CD4-positive, alpha-beta T cell (primary cell): ENCODE data around the gene HDAC4. TPM values are rescaled to one million over a fixed set of nuclear protein-coding genes. Genes with fewer than 3 reads are reported as not detected.

Experiments
- ATAC-seq: fragments of 200-7000 bp; cut with Tn5 transposase; one replicate; pipeline ENCODE4 v1.10.0; 2022; ENCODE audit warnings: mild to moderate bottlenecking; ENCODE audit not compliant: poor library complexity
- CTCF ChIA-PET: fragments of 350-600 bp; sonication (Branson Sonifier 250); formaldehyde crosslinking; loops from one replicate; lab custom pipeline; 2021; ENCODE audit warnings: antibody characterized with exemption, inconsistent platforms; lab: Charles Lee
- POLR2A ChIA-PET: fragments of 350-600 bp; sonication (Branson Sonifier 250); formaldehyde crosslinking; loops from one replicate; lab custom pipeline; 2021; ENCODE audit warnings: antibody characterized with exemption, inconsistent platforms; lab: Charles Lee
- DNase-seq, 14 experiments: peaks; one replicate each; pipeline ENCODE4 v3.0.0-alpha.2; 2013 to 2020; ENCODE audit warnings: mixed read lengths in 2 of 14
- H3K27ac ChIP-seq, 2 donors: one replicate each; pipeline versions ENCODE4 v1.5.1 to v1.7.0; 2013; ENCODE audit warnings: low read length in 2 of 2, low read depth in 1 of 2, mild to moderate bottlenecking in 1 of 2
- H3K27me3 ChIP-seq, 2 experiments: 1 replicate in 1 of 2; 2 replicates in 1 of 2; pipeline versions ENCODE4 v1.6.1 to v1.7.0; 2013; ENCODE audit warnings: low read length in 2 of 2, control low read depth in 1 of 2, mild to moderate bottlenecking in 1 of 2, moderate library complexity in 1 of 2; ENCODE audit not compliant: insufficient read depth in 2 of 2, control insufficient read depth in 1 of 2
- H3K36me3 ChIP-seq: one replicate; pipeline ENCODE4 v1.6.1; 2013; ENCODE audit warnings: low read length, control low read depth; ENCODE audit not compliant: insufficient read depth
- H3K4me1 ChIP-seq: one replicate; pipeline ENCODE4 v1.6.1; 2013; ENCODE audit warnings: low read length, control low read depth; ENCODE audit not compliant: insufficient read depth
- H3K4me3 ChIP-seq: one replicate; pipeline ENCODE4 v1.5.1; 2013; ENCODE audit warnings: mild to moderate bottlenecking, low read length, moderate library complexity
- H3K9me3 ChIP-seq, 2 experiments: 1 replicate in 1 of 2; 2 replicates in 1 of 2; pipeline versions ENCODE4 v1.6.1 to v1.7.0; 2013; ENCODE audit warnings: low read length in 2 of 2, mild to moderate bottlenecking in 2 of 2, control low read depth in 1 of 2, moderate library complexity in 1 of 2; ENCODE audit not compliant: control insufficient read depth in 1 of 2, insufficient read depth in 1 of 2
- H3K27ac Mint-ChIP-seq: one replicate; pipeline ENCODE4 v1.8.0; 2020; ENCODE audit warnings: mixed read lengths
- H3K27me3 Mint-ChIP-seq: one replicate; pipeline ENCODE4 v1.8.0; 2021; ENCODE audit warnings: mixed read lengths
- H3K36me3 Mint-ChIP-seq: one replicate; pipeline ENCODE4 v1.8.0; 2021; ENCODE audit warnings: low read depth, mixed read lengths
- H3K4me1 Mint-ChIP-seq: one replicate; pipeline ENCODE4 v1.8.0; 2021; ENCODE audit warnings: low read depth, mixed read lengths
- H3K4me3 Mint-ChIP-seq: one replicate; pipeline ENCODE4 v1.8.0; 2020; ENCODE audit warnings: mild to moderate bottlenecking, mixed read lengths
- H3K9me3 Mint-ChIP-seq: one replicate; pipeline ENCODE4 v1.8.0; 2020; ENCODE audit warnings: mixed read lengths
- intact Hi-C, 2 experiments: fragments of 100-400 bp; cut with DNase I in 1 of 2; cut with micrococcal nuclease in 1 of 2; formaldehyde crosslinking; loops; one replicate each; pipeline versions ENCODE4 v1.15.1 to v1.9.0; 2023 to 2025; cut with DNase I, micrococcal nuclease
- total RNA-seq, 174 experiments: library from RNA in 2 of 174; stranded (reverse) in 2 of 174; gene quantifications; one replicate each; pipeline ENCODE4 v1.2.3 and lab custom pipeline; 2021 to 2026
- TF ChIP-seq, protein P1 (sequence below): fragments of 200-600 bp; IDR thresholded peaks from one replicate; pipeline ENCODE4 v1.8.0; 2022; ENCODE audit warnings: antibody characterized with exemption, mild to moderate bottlenecking

HDAC4 gene
- total RNA-seq, 2 experiments from 2014 or later: 45.3 to 49.2 TPM

DNA sequence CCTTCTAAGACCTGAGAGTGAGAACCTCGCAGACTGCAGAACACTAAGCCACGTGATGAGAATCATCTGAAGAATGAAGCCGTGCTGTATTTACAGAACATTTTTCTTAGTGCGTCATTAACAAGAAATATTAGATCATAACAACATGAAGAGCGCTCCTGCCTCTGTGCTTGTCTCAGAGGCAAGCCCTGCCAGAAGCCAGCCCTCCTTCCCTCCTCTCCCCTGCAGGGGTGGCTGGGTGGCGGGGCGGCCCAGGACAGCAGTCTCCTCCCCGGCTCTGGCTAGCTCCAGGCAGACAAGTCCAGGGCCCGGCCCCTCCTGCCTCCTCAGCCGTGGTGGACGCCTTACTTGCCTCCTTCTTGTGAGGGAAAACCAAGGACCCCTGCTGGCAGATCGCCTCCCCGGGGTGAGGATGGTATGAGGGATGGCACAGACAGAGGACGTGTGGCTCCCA is 290.2 kb downstream of the HDAC4 start:
- Mint-ChIP-seq H3K9me3 (no peaks in the 10 kb centered on the region), H3K27ac (no peak overlapping the region), H3K36me3 (peaks cover 58% of the 10 kb centered on the region), H3K27me3 (no peaks in the 10 kb centered on the region), H3K4me3 (no peak overlapping the region), H3K4me1 (no peaks in the 10 kb centered on the region)
- CTCF ChIA-PET: no interaction called here
- Histone ChIP-seq H3K4me1 (no peaks in the 10 kb centered on the region), H3K36me3 (peaks cover 83% of the 10 kb centered on the region), H3K27me3 (no peaks in the 10 kb centered on the region), H3K4me3 (no peak overlapping the region), H3K9me3 (no peaks in the 10 kb centered on the region), H3K27ac (no peak overlapping the region)
- no peak for DNase-seq
- POLR2A ChIA-PET: no interaction called here
- TF ChIP-seq, protein P1, sequence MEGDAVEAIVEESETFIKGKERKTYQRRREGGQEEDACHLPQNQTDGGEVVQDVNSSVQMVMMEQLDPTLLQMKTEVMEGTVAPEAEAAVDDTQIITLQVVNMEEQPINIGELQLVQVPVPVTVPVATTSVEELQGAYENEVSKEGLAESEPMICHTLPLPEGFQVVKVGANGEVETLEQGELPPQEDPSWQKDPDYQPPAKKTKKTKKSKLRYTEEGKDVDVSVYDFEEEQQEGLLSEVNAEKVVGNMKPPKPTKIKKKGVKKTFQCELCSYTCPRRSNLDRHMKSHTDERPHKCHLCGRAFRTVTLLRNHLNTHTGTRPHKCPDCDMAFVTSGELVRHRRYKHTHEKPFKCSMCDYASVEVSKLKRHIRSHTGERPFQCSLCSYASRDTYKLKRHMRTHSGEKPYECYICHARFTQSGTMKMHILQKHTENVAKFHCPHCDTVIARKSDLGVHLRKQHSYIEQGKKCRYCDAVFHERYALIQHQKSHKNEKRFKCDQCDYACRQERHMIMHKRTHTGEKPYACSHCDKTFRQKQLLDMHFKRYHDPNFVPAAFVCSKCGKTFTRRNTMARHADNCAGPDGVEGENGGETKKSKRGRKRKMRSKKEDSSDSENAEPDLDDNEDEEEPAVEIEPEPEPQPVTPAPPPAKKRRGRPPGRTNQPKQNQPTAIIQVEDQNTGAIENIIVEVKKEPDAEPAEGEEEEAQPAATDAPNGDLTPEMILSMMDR: no peak
- no peak for ATAC-seq
- intact Hi-C loops: no loop called here

DNA sequence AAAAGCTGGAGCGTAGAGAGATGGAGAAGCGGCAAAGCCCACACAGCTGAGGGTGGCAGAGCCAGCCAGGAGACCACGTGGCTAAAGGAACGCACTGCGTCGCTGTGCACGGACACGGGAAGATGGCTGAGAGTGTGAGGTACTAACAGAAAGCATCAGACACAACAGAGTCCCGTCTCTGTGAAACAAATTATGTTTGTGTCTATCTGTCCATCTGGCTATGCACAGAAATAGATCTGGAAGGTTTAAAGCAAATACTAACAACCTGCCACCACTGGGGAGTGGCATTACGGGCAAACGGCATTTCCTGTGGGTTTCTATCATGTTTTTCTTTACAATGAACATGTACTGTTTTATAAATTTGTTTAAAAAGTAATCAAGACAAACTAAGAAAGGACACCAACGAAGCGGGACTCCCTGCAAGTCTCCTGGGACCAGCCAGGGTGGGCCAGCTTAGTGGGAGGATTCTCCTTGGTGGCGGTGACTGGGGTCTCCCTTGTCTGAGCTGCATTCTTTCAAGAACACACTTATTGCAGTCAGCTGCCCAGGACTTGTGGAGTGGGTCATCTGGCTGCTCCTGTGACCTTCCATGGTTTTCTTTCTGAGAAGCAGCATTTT is 290.8 kb downstream of the HDAC4 start:
- ATAC-seq (no peak), DNase-seq (no peak)
- no peaks in the 10 kb centered on the region for H3K4me1 ChIP-seq
- Mint-ChIP-seq H3K9me3 (no peaks in the 10 kb centered on the region), H3K27ac (no peak overlapping the region), H3K4me3 (no peak overlapping the region), H3K4me1 (no peaks in the 10 kb centered on the region), H3K36me3 (peaks cover 58% of the 10 kb centered on the region), H3K27me3 (no peaks in the 10 kb centered on the region)
- no peaks in the 10 kb centered on the region for H3K27me3 ChIP-seq
- ChIA-PET POLR2A (no interaction called here), CTCF (no interaction called here)
- TF ChIP-seq, protein P1: no peak
- H3K27ac ChIP-seq: no peak overlapping the region
- intact Hi-C loops: no loop called here
- H3K36me3 ChIP-seq: peaks cover 88% of the 10 kb centered on the region
- no peak overlapping the region for H3K4me3 ChIP-seq
- H3K9me3 ChIP-seq: no peaks in the 10 kb centered on the region

DNA sequence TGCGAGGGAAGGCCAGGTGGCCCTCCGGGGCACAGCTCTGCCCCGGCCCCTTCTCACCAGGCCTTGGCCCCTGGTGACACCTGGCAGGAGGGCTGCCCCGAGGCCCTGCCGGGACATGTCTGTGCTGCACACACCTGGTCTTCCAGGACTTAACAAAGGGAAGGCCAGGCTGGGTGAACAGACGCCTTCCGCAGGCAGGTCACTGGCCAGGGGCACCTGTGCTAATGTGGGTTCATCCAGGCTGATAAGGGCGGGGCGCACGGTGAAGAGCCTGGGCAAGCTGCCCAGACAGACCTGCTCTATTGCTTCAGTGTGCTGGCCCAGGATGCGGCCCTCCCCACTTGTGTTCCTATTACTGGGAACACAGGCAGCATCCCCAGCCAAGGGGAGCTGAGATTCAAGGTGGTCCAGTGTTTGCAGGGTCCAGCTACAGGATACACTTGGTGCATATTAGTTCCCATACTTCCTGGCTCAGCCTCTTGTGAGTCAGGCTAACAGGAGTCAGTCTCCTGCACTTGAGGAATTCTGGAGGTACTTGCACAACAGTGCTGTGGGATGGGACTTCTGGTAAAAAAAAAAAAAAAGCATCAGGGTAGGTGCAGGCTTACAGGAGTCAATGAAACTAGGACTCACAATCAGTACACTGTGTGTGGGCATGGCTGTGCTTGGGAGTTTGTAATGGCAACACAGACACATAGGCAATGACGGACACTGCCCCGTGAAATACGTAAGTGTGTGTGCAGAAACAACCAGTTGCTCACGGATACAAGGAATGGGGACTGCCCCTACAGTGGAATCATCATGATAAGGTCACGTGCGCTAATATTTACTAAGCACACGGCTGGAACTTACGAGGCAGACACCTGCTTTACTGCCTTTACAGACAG is 291.5 kb downstream of the HDAC4 start:
- intact Hi-C loops: no loop called here
- no peak overlapping the region for H3K27ac ChIP-seq
- H3K4me3 ChIP-seq: no peak overlapping the region
- Mint-ChIP-seq H3K4me1 (no peaks in the 10 kb centered on the region), H3K27ac (no peak overlapping the region), H3K4me3 (no peak overlapping the region), H3K9me3 (no peaks in the 10 kb centered on the region), H3K27me3 (no peaks in the 10 kb centered on the region), H3K36me3 (peaks cover 66% of the 10 kb centered on the region)
- no peaks in the 10 kb centered on the region for H3K9me3 ChIP-seq
- H3K27me3 ChIP-seq: no peaks in the 10 kb centered on the region
- ChIA-PET POLR2A (no interaction called here), CTCF (no interaction called here)
- DNase-seq (no peak), ATAC-seq (no peak)
- peaks cover 91% of the 10 kb centered on the region for H3K36me3 ChIP-seq
- TF ChIP-seq, protein P1: no peak
- no peaks in the 10 kb centered on the region for H3K4me1 ChIP-seq
